IMR-90 (cell line): ENCODE data around the gene FLII. TPM values are rescaled to one million over a fixed set of nuclear protein-coding genes. Genes with fewer than 3 reads are reported as not detected.

Source experiments
- ATAC-seq: fragments of 200-7000 bp; cut with Tn5 transposase; 2 replicates; pipeline ENCODE4 v1.9.1; 2020; ENCODE audit warnings: low read depth, mild to moderate bottlenecking, moderate library complexity
- BruUV-seq: library from RNA; stranded (reverse); fragments of 400-500 nt; replicated peaks from 2 replicates; lab custom pipeline; 2021; lab: Mats Ljungman, UMichigan
- CTCF ChIA-PET: fragments of 300-600 bp; formaldehyde crosslinking; extraction: SDS; loops from one replicate; lab custom pipeline; 2021; ENCODE audit warnings: antibody characterized with exemption; lab: Yijun Ruan, JAX
- POLR2A ChIA-PET: fragments of 300-600 bp; sonication (Branson Sonifier 250); formaldehyde crosslinking; loops from one replicate; lab custom pipeline; 2022; ENCODE audit warnings: antibody characterized with exemption; ENCODE audit not compliant: unreplicated experiment; lab: Charles Lee
- DNase-seq: peaks from one replicate; pipeline ENCODE4 v3.0.0; 2013
- H2AFZ ChIP-seq: replicated peaks from 2 replicates; pipeline ENCODE3; 2013; ENCODE audit warnings: low read length, mild to moderate bottlenecking; ENCODE audit not compliant: poor library complexity
- H2AK5ac ChIP-seq: 2 replicates; pipeline ENCODE4 v1.6.1; 2013; ENCODE audit warnings: low read depth, low read length, inconsistent platforms
- H2AK9ac ChIP-seq: replicated peaks from 2 replicates; pipeline ENCODE3; 2013; ENCODE audit warnings: mild to moderate bottlenecking, low read depth, low read length, moderate library complexity; ENCODE audit not compliant: poor library complexity
- H2BK120ac ChIP-seq: 2 replicates; pipeline ENCODE4 v1.6.1; 2013; ENCODE audit warnings: low read depth, low read length, inconsistent platforms
- H2BK15ac ChIP-seq: 3 replicates; pipeline ENCODE4 v1.6.1; 2013; ENCODE audit warnings: low read depth, low read length, inconsistent platforms
- H2BK20ac ChIP-seq: 2 replicates; pipeline ENCODE4 v1.6.1; 2013; ENCODE audit warnings: low read depth, mild to moderate bottlenecking, inconsistent platforms, low read length, moderate library complexity
- H2BK5ac ChIP-seq: 2 replicates; pipeline ENCODE4 v1.6.1; 2013; ENCODE audit warnings: mild to moderate bottlenecking, low read depth, low read length, inconsistent platforms; ENCODE audit not compliant: poor library complexity, severe bottlenecking
- H3K14ac ChIP-seq: replicated peaks from 2 replicates; pipeline ENCODE4 v1.6.1; 2013; ENCODE audit warnings: low read depth, low read length, inconsistent platforms
- H3K18ac ChIP-seq: 2 replicates; pipeline ENCODE4 v1.6.1; 2013; ENCODE audit warnings: low read depth, low read length, control low read depth
- H3K23ac ChIP-seq: 2 replicates; pipeline ENCODE4 v1.6.1; 2013; ENCODE audit warnings: low read depth, low read length, inconsistent platforms
- H3K27ac ChIP-seq: 2 replicates; pipeline ENCODE4 v1.5.1; 2013; ENCODE audit warnings: mild to moderate bottlenecking, control low read depth, low read length; ENCODE audit not compliant: insufficient read depth
- H3K27me3 ChIP-seq: 2 replicates; pipeline ENCODE4 v1.6.1; 2013; ENCODE audit warnings: low read length; ENCODE audit not compliant: control insufficient read depth, insufficient read depth
- H3K36me3 ChIP-seq: 2 replicates; pipeline ENCODE4 v1.6.1; 2013; ENCODE audit warnings: low read length, mixed read lengths; ENCODE audit not compliant: control insufficient read depth, insufficient read depth
- H3K4ac ChIP-seq: 2 replicates; pipeline ENCODE4 v1.6.1; 2013; ENCODE audit warnings: low read depth, low read length, inconsistent platforms
- H3K4me1 ChIP-seq: 2 replicates; pipeline ENCODE4 v1.6.1; 2013; ENCODE audit warnings: low read length, mixed read lengths; ENCODE audit not compliant: control insufficient read depth, insufficient read depth
- H3K4me2 ChIP-seq: 2 replicates; pipeline ENCODE4 v1.6.1; 2013; ENCODE audit warnings: low read depth, mild to moderate bottlenecking, control low read depth, low read length, moderate library complexity
- H3K4me3 ChIP-seq: 2 replicates; pipeline ENCODE4 v1.5.1; 2013; ENCODE audit warnings: low read depth, mild to moderate bottlenecking, control low read depth, low read length, moderate library complexity; ENCODE audit not compliant: insufficient read depth
- H3K56ac ChIP-seq: 2 replicates; pipeline ENCODE4 v1.6.1; 2013; ENCODE audit warnings: low read length, inconsistent platforms; ENCODE audit not compliant: insufficient read depth; ENCODE audit errors: extremely low read depth
- H3K79me1 ChIP-seq, 2 experiments: 2 replicates each; pipeline ENCODE4 v1.6.1; 2013; ENCODE audit warnings: low read length in 2 of 2, inconsistent platforms in 1 of 2, low read depth in 1 of 2
- H3K9ac ChIP-seq: 2 replicates; pipeline ENCODE4 v1.6.1; 2013; ENCODE audit warnings: low read depth, low read length, control low read depth
- H3K9me1 ChIP-seq: 2 replicates; pipeline ENCODE4 v1.6.1; 2013; ENCODE audit warnings: low read length, inconsistent platforms; ENCODE audit not compliant: insufficient read depth
- H3K9me3 ChIP-seq: 2 replicates; pipeline ENCODE4 v1.6.1; 2013; ENCODE audit warnings: low read length; ENCODE audit not compliant: control insufficient read depth, insufficient read depth
- H4K20me1 ChIP-seq: 2 replicates; pipeline ENCODE4 v1.6.1; 2013; ENCODE audit warnings: low read length, inconsistent platforms; ENCODE audit not compliant: insufficient read depth
- H4K5ac ChIP-seq: 2 replicates; pipeline ENCODE4 v1.6.1; 2013; ENCODE audit warnings: mild to moderate bottlenecking, low read depth, low read length, control low read depth
- H4K8ac ChIP-seq, 2 experiments: 2 replicates each; pipeline ENCODE4 v1.6.1; 2013; ENCODE audit warnings: low read depth in 2 of 2, low read length in 2 of 2, control low read depth in 1 of 2, inconsistent platforms in 1 of 2
- H4K91ac ChIP-seq: 2 replicates; pipeline ENCODE4 v1.6.1; 2013; ENCODE audit warnings: low read depth, low read length, inconsistent platforms; ENCODE audit not compliant: insufficient read depth
- FOS ChIP-seq: fragments of 150-350 bp; IDR thresholded peaks from 2 replicates; pipeline ENCODE4 v1.6.1; 2016; ENCODE audit warnings: low read depth, low read length
- WGBS, 2 experiments: methylation state at CpG; one replicate each; pipeline versions ENCODE4 v1.1.5 to v1.1.7; 2013; ENCODE audit warnings: missing lambda C conversion rate in 2 of 2; ENCODE audit not compliant: insufficient read length in 1 of 2; ENCODE audit errors: extremely low coverage in 2 of 2; 5-methylcytosine and 5-hydroxymethylcytosine counted together
- dilution Hi-C: fragments of 300-500 bp; cut with HindIII; formaldehyde crosslinking; loops from one replicate; pipeline ENCODE4 v1.14.3; 2018; ENCODE audit warnings: low sequenced_read_pairs; ENCODE audit not compliant: unreplicated experiment
- in situ Hi-C: fragments of 300-500 bp; cut with MboI; formaldehyde crosslinking; loops from 3 replicates; pipeline ENCODE4 v1.14.3; 2019; ENCODE audit warnings: low sequenced_read_pairs, inconsistent platforms, mixed read lengths
- intact Hi-C: fragments of 100-400 bp; cut with micrococcal nuclease; formaldehyde crosslinking; loops from 2 replicates; pipeline ENCODE4 v1.10.0; 2022
- polyA plus RNA-seq, 3 experiments: library from polyadenylated mRNA; depleted of rRNA; stranded (reverse); fragments of >200 nt; gene quantifications; 2 replicates each; pipeline ENCODE4 v1.2.3, GENCODE V29; 2012; ENCODE audit warnings: low replicate concordance in 1 of 3
- total RNA-seq: library from RNA; depleted of rRNA; stranded (reverse); fragments of >200 nt; gene quantifications from 2 replicates; pipeline ENCODE4 v1.2.3, GENCODE V29; 2012

FLII gene
- total and polyA plus RNA-seq, 2 of the 4 experiments (the other 2 are of a cell fraction), result 263 to 290 TPM

GRCh38 chr17:18236494-18236893 is 22.0 kb downstream of the FLII start:
- H2BK20ac ChIP-seq, result no peak overlapping the region
- no peak overlapping the region for H3K56ac ChIP-seq
- peaks cover 0 to 23% of the 10 kb centered on the region in 2 experiments; a peak in 3 of 4 replicates for H3K79me1 ChIP-seq
- dilution Hi-C loops (no loop called here), in situ Hi-C loops (no loop called here), intact Hi-C loops (no loop called here)
- H4K91ac ChIP-seq, result no peak overlapping the region; the same call in 1 of the 2 replicates
- ChIA-PET POLR2A (no interaction called here), CTCF (no interaction called here)
- 89% methylated on average over 7 of the region's 18 CpGs; no CpG with 5 or more reads in 1 of the 2 experiments for WGBS, 2 experiments
- 0 out of 2 replicates have a peak overlapping the region, but pooled peaks have one; percentile 31 for H2AK5ac ChIP-seq
- H3K9me3 ChIP-seq, result no peaks in the 10 kb centered on the region
- H3K27ac ChIP-seq, result no peak overlapping the region
- no peak overlapping the region for H3K14ac ChIP-seq
- H3K9ac ChIP-seq, result no peak overlapping the region
- H4K20me1 ChIP-seq, result peaks cover 13% of the 10 kb centered on the region; the same call in 1 of the 2 replicates
- H3K36me3 ChIP-seq, result peaks cover 73% of the 10 kb centered on the region
- H3K9me1 ChIP-seq, result no peaks in the 10 kb centered on the region
- H4K5ac ChIP-seq, result no peak overlapping the region
- no peak overlapping the region for H2AFZ ChIP-seq
- 0 out of 2 replicates have a peak overlapping the region, but pooled peaks have one; percentile 1 for H2BK120ac ChIP-seq
- no peak overlapping the region for H3K4me3 ChIP-seq
- H3K4me2 ChIP-seq, result no peak overlapping the region
- no peak for TF ChIP-seq FOS
- no peak overlapping the region for H3K23ac ChIP-seq
- H4K8ac ChIP-seq, result no peak overlapping the region
- DNase-seq, result no peak
- no peak overlapping the region for H2BK15ac ChIP-seq
- H3K18ac ChIP-seq, result no peak overlapping the region
- no peaks in the 10 kb centered on the region for H3K27me3 ChIP-seq
- H3K4ac ChIP-seq, result no peak overlapping the region
- H2BK5ac ChIP-seq, result peak overlapping the region; percentile 69
- peak overlapping the region; percentile 25 for H2AK9ac ChIP-seq
- ATAC-seq, result no peak
- BruUV-seq, result no TSS peak
- H3K4me1 ChIP-seq, result peaks cover 5% of the 10 kb centered on the region
